GM12872 (cell line): ENCODE data around the gene IGFBPL1.

Experiments
- CTCF ChIP-seq: IDR thresholded peaks from 3 replicates; pipeline ENCODE4 v1.5.1; 2011; ENCODE audit warnings: low read depth, mild to moderate bottlenecking, low read length, moderate library complexity; ENCODE audit not compliant: insufficient read depth

Gene IGFBPL1

GRCh38 chr9:38428062-38428461 is 3.8 kb upstream of the IGFBPL1 start:
- TF ChIP-seq CTCF: no peak

- no peak for TF ChIP-seq CTCF
Observed at GRCh38 chr9:38424918-38425317, 664 bp upstream of the IGFBPL1 start.

DNA sequence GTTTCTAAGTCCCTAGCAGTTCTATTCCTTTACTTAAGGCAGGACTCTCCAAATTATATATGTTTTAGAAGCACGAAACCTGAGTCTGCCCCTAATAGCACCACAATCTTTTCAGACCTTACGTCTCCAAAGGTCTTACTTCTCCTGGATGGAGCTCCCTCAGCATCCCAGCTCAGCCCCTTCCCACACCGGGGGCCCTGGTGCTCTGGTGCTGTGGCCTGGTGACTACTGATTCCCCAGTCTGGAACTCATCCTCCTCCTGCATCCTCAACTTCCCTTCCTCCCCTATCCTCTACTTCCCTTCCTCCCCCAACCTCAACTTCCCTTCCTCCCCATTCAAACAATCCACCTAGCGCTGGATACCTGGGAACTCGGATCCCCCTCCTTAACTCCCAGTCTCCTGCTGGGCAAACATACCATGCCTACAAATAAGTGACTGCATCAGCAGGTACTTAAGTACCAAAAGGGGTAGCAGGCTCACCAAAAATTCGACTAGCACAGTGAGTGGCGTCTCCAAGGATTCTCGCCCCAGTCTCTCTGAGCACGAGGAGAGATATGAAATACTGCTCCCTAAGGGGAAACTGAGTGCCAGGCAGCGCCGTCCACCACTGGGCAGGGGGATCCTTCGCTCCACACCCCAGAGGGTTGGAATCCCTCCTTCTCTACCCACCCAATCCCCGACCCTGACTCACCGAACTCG is 831 bp downstream of the IGFBPL1 start:
- no peak for TF ChIP-seq CTCF

GRCh38 chr9:38422555-38423260 is 1.5 kb downstream of the IGFBPL1 start:
- TF ChIP-seq CTCF: no peak

DNA sequence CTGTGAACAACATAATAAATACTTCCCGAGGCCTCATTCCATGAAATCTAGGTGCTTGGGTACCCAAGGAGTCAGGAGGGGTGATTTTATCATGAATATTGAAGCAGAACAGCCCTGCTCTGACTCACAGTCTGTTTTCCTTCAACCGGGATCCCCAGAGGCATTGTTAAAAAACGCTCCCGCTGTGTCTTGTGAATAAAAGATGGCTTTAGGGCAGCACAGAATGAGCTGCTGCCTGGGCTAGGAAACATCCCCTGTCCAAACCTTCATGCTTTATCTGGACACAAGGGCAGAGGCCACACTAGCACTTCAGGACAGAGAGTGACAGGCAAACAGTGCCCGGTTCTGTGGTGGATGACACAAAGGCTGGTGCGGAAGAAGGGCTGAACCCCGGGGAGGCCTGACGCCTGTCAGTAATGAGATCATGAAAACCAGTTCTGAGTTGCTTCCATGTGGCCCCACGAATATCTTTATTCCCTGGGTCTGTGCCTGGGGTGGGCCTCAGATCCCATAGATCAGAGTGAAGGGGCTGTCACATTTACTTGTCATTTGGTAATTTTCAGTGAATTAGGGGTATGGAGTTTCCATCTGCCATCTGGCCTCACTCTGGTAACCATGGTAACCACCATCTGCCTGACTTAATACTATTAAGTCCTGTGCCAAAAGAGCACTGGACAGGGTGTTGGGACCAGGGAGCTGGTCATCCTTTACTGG is 2.6 kb downstream of the IGFBPL1 start:
- no peak for TF ChIP-seq CTCF

- TF ChIP-seq CTCF: no peak
Observed at GRCh38 chr9:38419181-38419580, 5.1 kb downstream of the IGFBPL1 start.

DNA sequence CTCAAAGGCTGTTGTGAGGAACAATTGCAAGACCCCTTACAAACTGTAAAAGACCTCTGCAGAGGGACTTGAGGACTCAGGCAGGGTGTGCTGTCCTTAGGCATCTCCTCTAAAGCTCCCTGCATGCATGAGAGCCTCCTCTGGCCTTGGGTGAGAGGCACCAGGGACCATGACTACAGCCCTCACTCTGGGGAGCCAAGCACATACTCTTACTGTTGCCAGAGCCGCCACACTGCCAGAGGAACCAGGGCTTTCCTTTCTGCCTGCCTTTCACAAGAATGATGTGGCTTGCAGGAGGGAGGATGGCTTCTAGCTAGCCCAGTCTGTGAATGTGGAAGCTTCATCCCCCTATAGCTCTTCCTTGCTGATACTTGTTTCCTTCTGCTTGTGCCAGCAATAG is 5.9 kb downstream of the IGFBPL1 start:
- TF ChIP-seq CTCF: no peak
